ENCODE measurements around the gene HSD11B1. TPM values are rescaled to one million over a fixed set of nuclear protein-coding genes. Genes with fewer than 3 reads are reported as not detected.

Gene HSD11B1
- total RNA-seq, 1 experiment from 2014 or later: not detected

- TF ChIP-seq SMAD3 (CRISPR knock-in tag; IDR thresholded peaks at IDR 0.05; ENCODE audit: borderline replicate concordance): no peak
- TF ChIP-seq ZNF396 (CRISPR knock-in tag; IDR thresholded peaks at IDR 0.05; ENCODE audit: borderline replicate concordance): no peak
- TF ChIP-seq ARID4B (CRISPR knock-in tag; IDR thresholded peaks at IDR 0.05; ENCODE audit: borderline replicate concordance): no peak
- no peak for TF ChIP-seq NFYB (CRISPR knock-in tag; conservative IDR thresholded peaks at IDR 0.05; ENCODE audit: low read depth)
- TF ChIP-seq JUN (CRISPR knock-in tag; IDR thresholded peaks at IDR 0.05): no peak
- TF ChIP-seq NFE2L1 (CRISPR knock-in tag; IDR thresholded peaks at IDR 0.05): no peak
- TF ChIP-seq ATF1 (CRISPR knock-in tag; IDR thresholded peaks at IDR 0.05): no peak
- no peak for TF ChIP-seq NR2C2 (CRISPR knock-in tag; IDR thresholded peaks at IDR 0.05)
These were observed 33.6 kb downstream of the HSD11B1 start (continued) for GRCh38 chr1:209738270-209738669.

GRCh38 chr1:209741193-209741592 is 36.5 kb downstream of the HSD11B1 start:
- Mint-ChIP-seq H3K9me3 (no peaks in the 10 kb centered on the region), H3K36me3 (no peaks in the 10 kb centered on the region), H3K27ac (no peak overlapping the region), H3K27me3 (ENCODE audit: low read depth) (peaks cover 10% of the 10 kb centered on the region), H3K4me3 (no peak overlapping the region), H3K4me1 (no peaks in the 10 kb centered on the region)
- TF ChIP-seq SMAD3 (CRISPR knock-in tag; IDR thresholded peaks at IDR 0.05; ENCODE audit: borderline replicate concordance): no peak
- no peak for TF ChIP-seq ATF6 (CRISPR knock-in tag; IDR thresholded peaks at IDR 0.05)
- no peak for TF ChIP-seq ZSCAN18 (CRISPR knock-in tag; IDR thresholded peaks at IDR 0.05)
- TF ChIP-seq CDX4 (CRISPR knock-in tag; IDR thresholded peaks at IDR 0.05; ENCODE audit: borderline replicate concordance): no peak
- CTCF ChIA-PET: interaction anchor here (0.5 kb wide), 1 partner anchor 303 kb away, joined by 3 read pairs; no protein-coding TSS in a partner anchor
- ATAC-seq: no peak
- no peak for DNase-seq (ENCODE audit: low spot score)
- POLR2A ChIA-PET: no interaction called here

- Mint-ChIP-seq H3K4me1 (no peaks in the 10 kb centered on the region), H3K4me3 (no peak overlapping the region), H3K9me3 (no peaks in the 10 kb centered on the region), H3K36me3 (no peaks in the 10 kb centered on the region), H3K27ac (no peak overlapping the region), H3K27me3 (ENCODE audit: low read depth) (peaks cover 16% of the 10 kb centered on the region)
- POLR2A ChIA-PET: no interaction called here
- ATAC-seq (no peak), DNase-seq (ENCODE audit: low spot score) (no peak)
- CTCF ChIA-PET: no interaction called here
- TF ChIP-seq ZNF423 (CRISPR knock-in tag; IDR thresholded peaks at IDR 0.05) (no peak), ATF2 (CRISPR knock-in tag; IDR thresholded peaks at IDR 0.05; ENCODE audit: borderline replicate concordance, low read depth) (no peak), GABPB1 (CRISPR knock-in tag; IDR thresholded peaks at IDR 0.05) (no peak), ZSCAN18 (CRISPR knock-in tag; IDR thresholded peaks at IDR 0.05) (no peak), ATF3 (CRISPR knock-in tag; conservative IDR thresholded peaks at IDR 0.05) (no peak), CREM (CRISPR knock-in tag; IDR thresholded peaks at IDR 0.05) (no peak), FOXK1 (CRISPR knock-in tag; IDR thresholded peaks at IDR 0.05) (no peak)
These were observed 37.2 kb downstream of the HSD11B1 start for GRCh38 chr1:209741889-209742288.
